C4-2B (cell line): ENCODE measurements around the gene NECAP2.
"Not testable (repeated sequence)": the region's sequence is repeated elsewhere in the genome, so short reads cannot be mapped to it uniquely, and the experiment has no call there.

Experiments used
- CTCF ChIP-seq: fragments of 450-650 bp; conservative IDR thresholded peaks from 2 replicates; pipeline ENCODE4 v1.5.1; 2017; ENCODE audit warnings: mild to moderate bottlenecking
- ZFX ChIP-seq: fragments of 450-650 bp; IDR thresholded peaks from 2 replicates; pipeline ENCODE4 v1.6.1; 2017

- not testable (repeated sequence) for TF ChIP-seq CTCF, ZFX
These were observed 57.5 kb downstream of the NECAP2 start for GRCh38 chr1:16498047-16498446.
